ENCODE measurements around the gene EVPL. TPM values are rescaled to one million over a fixed set of nuclear protein-coding genes. Genes with fewer than 3 reads are reported as not detected.

EVPL gene
- total RNA-seq, 1 experiment from 2014 or later: 36.4 TPM

DNA sequence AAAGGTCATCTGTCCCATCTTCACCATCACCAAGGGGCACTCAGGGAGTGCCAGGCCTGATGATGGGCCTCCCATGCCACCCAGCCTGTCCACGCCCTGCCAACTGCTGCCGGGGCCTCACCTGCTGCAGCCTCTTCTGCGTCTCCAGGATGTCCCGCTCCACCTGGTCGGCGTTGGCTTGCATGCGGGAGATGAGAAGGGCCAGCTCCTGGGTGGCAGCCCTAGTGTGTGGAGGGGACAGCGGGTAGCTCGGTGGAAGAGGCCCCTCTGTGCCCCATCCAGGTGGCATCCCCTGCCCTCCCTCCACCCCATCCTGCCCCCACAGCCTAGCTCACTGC lies 3.2 kb downstream of the EVPL start:
- no peaks in the 10 kb centered on the region for H3K27me3 ChIP-seq (ENCODE audit: control insufficient read depth, insufficient read depth, low read length)
- intact Hi-C loops (cut with micrococcal nuclease; ENCODE audit: unreplicated experiment): no loop called here
- in situ Hi-C loops (cut with HindIII; ENCODE audit: low pct_unique_long_range_greater_than_20kb, low sequenced_read_pairs): no loop called here
- H3K9me3 ChIP-seq (ENCODE audit: control insufficient read depth, insufficient read depth, low read depth, low read length): no peaks in the 10 kb centered on the region
- TF ChIP-seq CTCF (IDR thresholded peaks at IDR 0.05) (no peak), TCF7L2 (IDR thresholded peaks at IDR 0.05; ENCODE audit: low read depth, low read length) (no peak), SIN3A (IDR thresholded peaks at IDR 0.05; ENCODE audit: borderline replicate concordance, insufficient read depth, low read depth, low read length) (no peak), REST (IDR thresholded peaks at IDR 0.05; ENCODE audit: insufficient read depth in 1 of 2, low read depth in 2 of 2, low read length in 1 of 2) (no peak), POLR2AphosphoS5 (IDR thresholded peaks at IDR 0.05; ENCODE audit: low read depth, low read length) (no peak)
- DNase-seq (ENCODE audit: low read depth, low spot score) (no peak), ATAC-seq (no peak)
- CTCF ChIA-PET: no interaction called here
- H3K4me3 ChIP-seq (ENCODE audit: low read depth in 2 of 2, low read length in 2 of 2): no peak overlapping the region
- BruUV-seq (replicated peaks): no TSS peak
- H3K4me1 ChIP-seq (ENCODE audit: control insufficient read depth, insufficient read depth, low read length): peaks cover 16% of the 10 kb centered on the region
- no peak overlapping the region for H3K27ac ChIP-seq (ENCODE audit: low read length)
- peaks cover 3% of the 10 kb centered on the region for H3K36me3 ChIP-seq (ENCODE audit: control insufficient read depth, insufficient read depth, low read length)
- POLR2A ChIA-PET: interaction anchor here (0.6 kb wide), 1 partner anchor 90 kb away, joined by 5 read pairs; no protein-coding TSS in a partner anchor

GRCh38 chr17:76022973-76023899 lies 3.9 kb downstream of the EVPL start:
- H3K27me3 ChIP-seq (ENCODE audit: control insufficient read depth, insufficient read depth, low read length): no peaks in the 10 kb centered on the region
- in situ Hi-C loops (cut with HindIII; ENCODE audit: low pct_unique_long_range_greater_than_20kb, low sequenced_read_pairs) (no loop called here), intact Hi-C loops (cut with micrococcal nuclease; ENCODE audit: unreplicated experiment) (no loop called here)
- ChIA-PET POLR2A (no interaction called here), CTCF (no interaction called here)
- H3K9me3 ChIP-seq (ENCODE audit: control insufficient read depth, insufficient read depth, low read depth, low read length): no peaks in the 10 kb centered on the region
- DNase-seq (ENCODE audit: low read depth, low spot score) (no peak), ATAC-seq (no peak)
- no peak for TF ChIP-seq REST (IDR thresholded peaks at IDR 0.05; ENCODE audit: insufficient read depth in 1 of 2, low read depth in 2 of 2, low read length in 1 of 2)
- no peak for TF ChIP-seq SIN3A (IDR thresholded peaks at IDR 0.05; ENCODE audit: borderline replicate concordance, insufficient read depth, low read depth, low read length)
- no peak for TF ChIP-seq CTCF (IDR thresholded peaks at IDR 0.05)
- no peak for TF ChIP-seq POLR2AphosphoS5 (IDR thresholded peaks at IDR 0.05; ENCODE audit: low read depth, low read length)
- no peak for TF ChIP-seq TCF7L2 (IDR thresholded peaks at IDR 0.05; ENCODE audit: low read depth, low read length)
- peaks cover 10% of the 10 kb centered on the region; the same call in 1 of the 2 replicates for H3K4me1 ChIP-seq (ENCODE audit: control insufficient read depth, insufficient read depth, low read length)
- no peak overlapping the region for H3K4me3 ChIP-seq (ENCODE audit: low read depth in 2 of 2, low read length in 2 of 2)
- peaks cover 3% of the 10 kb centered on the region for H3K36me3 ChIP-seq (ENCODE audit: control insufficient read depth, insufficient read depth, low read length)
- BruUV-seq (replicated peaks): no TSS peak
- no peak overlapping the region for H3K27ac ChIP-seq (ENCODE audit: low read length)
